HEK293 (cell line): ENCODE measurements around the gene DOCK4.

Source experiments
- CTCF ChIA-PET: fragments of 350-600 bp; formaldehyde crosslinking; extraction: SDS; loops from one replicate; lab custom pipeline; 2021; ENCODE audit warnings: antibody characterized with exemption; lab: Yijun Ruan, JAX
- POLR2A ChIA-PET: fragments of 300-600 bp; formaldehyde crosslinking; extraction: SDS; loops from one replicate; lab custom pipeline; 2020; ENCODE audit warnings: antibody characterized with exemption, inconsistent platforms; lab: Yijun Ruan, JAX
- H3K27ac ChIP-seq: fragments of 200-500 bp; sonication (Bioruptor generic); 2 replicates; pipeline ENCODE4 v1.5.1; 2014; ENCODE audit warnings: low read depth, low read length, control low read depth, inconsistent platforms; ENCODE audit errors: extremely low read depth
- H3K36me3 ChIP-seq, 2 experiments: fragments of 200-500 bp in 1 of 2; sonication (Bioruptor generic) in 1 of 2; 1 replicate in 1 of 2; 2 replicates in 1 of 2; pipeline ENCODE4 v1.5.1; 2014 to 2017; ENCODE audit warnings: inconsistent platforms in 2 of 2, low read length in 2 of 2; ENCODE audit not compliant: control insufficient read depth in 2 of 2, insufficient read depth in 1 of 2
- H3K4me1 ChIP-seq: fragments of 200-500 bp; sonication (Bioruptor generic); 2 replicates; pipeline ENCODE4 v1.5.1; 2014; ENCODE audit warnings: mild to moderate bottlenecking, low read length, inconsistent platforms; ENCODE audit not compliant: control insufficient read depth, insufficient read depth
- H3K4me3 ChIP-seq: 2 replicates; pipeline ENCODE4 v1.5.1; 2011; ENCODE audit warnings: low read depth, mild to moderate bottlenecking, control low read depth, low read length, moderate library complexity
- H3K9me3 ChIP-seq: fragments of 200-500 bp; sonication (Bioruptor generic); 2 replicates; pipeline ENCODE4 v1.5.1; 2014; ENCODE audit warnings: low read depth, low read length, inconsistent platforms; ENCODE audit not compliant: control insufficient read depth, insufficient read depth
- AEBP2 ChIP-seq: fragments of 450-650 bp; formaldehyde crosslinking; IDR thresholded peaks from 2 replicates; pipeline ENCODE4 v1.5.1; 2016; ENCODE audit warnings: missing biosample characterization, missing genetic modification characterization, borderline replicate concordance
- BCL11A ChIP-seq: fragments of 450-650 bp; formaldehyde crosslinking; IDR thresholded peaks from 2 replicates; pipeline ENCODE4 v1.5.1; 2016; ENCODE audit warnings: low read depth, missing biosample characterization, missing genetic modification characterization
- HOXA7 ChIP-seq: sonication (generic); formaldehyde crosslinking; IDR thresholded peaks from 2 replicates; pipeline ENCODE4 v1.8.1; 2022; ENCODE audit warnings: missing genetic modification reagents, borderline replicate concordance
- KLF17 ChIP-seq: fragments of 450-650 bp; formaldehyde crosslinking; IDR thresholded peaks from 2 replicates; pipeline ENCODE4 v1.5.1; 2016; ENCODE audit warnings: missing biosample characterization, missing genetic modification characterization
- KLF7 ChIP-seq: fragments of 450-650 bp; formaldehyde crosslinking; IDR thresholded peaks from 2 replicates; pipeline ENCODE4 v1.5.1; 2016; ENCODE audit warnings: missing biosample characterization, missing genetic modification characterization, borderline replicate concordance
- KLF8 ChIP-seq: fragments of 450-650 bp; formaldehyde crosslinking; IDR thresholded peaks from 2 replicates; pipeline ENCODE4 v1.5.1; 2016; ENCODE audit warnings: missing biosample characterization, missing genetic modification characterization
- OSR2 ChIP-seq: fragments of 450-650 bp; formaldehyde crosslinking; IDR thresholded peaks from 2 replicates; pipeline ENCODE4 v1.5.1; 2016; ENCODE audit warnings: missing biosample characterization, missing genetic modification characterization
- SCRT2 ChIP-seq: fragments of 450-650 bp; formaldehyde crosslinking; IDR thresholded peaks from 2 replicates; pipeline ENCODE4 v1.5.1; 2016; ENCODE audit warnings: missing biosample characterization, missing genetic modification characterization
- SP2 ChIP-seq: fragments of 450-650 bp; formaldehyde crosslinking; IDR thresholded peaks from 2 replicates; pipeline ENCODE4 v1.5.1; 2016; ENCODE audit warnings: missing biosample characterization, missing genetic modification characterization
- SP7 ChIP-seq: fragments of 450-650 bp; formaldehyde crosslinking; IDR thresholded peaks from 2 replicates; pipeline ENCODE4 v1.5.1; 2016; ENCODE audit warnings: missing biosample characterization, missing genetic modification characterization
- TCF7L2 ChIP-seq: IDR thresholded peaks from 2 replicates; pipeline ENCODE4 v1.6.1; 2011; ENCODE audit warnings: low read depth, mild to moderate bottlenecking, inconsistent platforms, low read length, moderate library complexity, borderline replicate concordance
- TRIM28 ChIP-seq: IDR thresholded peaks from 2 replicates; pipeline ENCODE4 v1.6.1; 2011; ENCODE audit warnings: low read length, control low read depth, borderline replicate concordance
- ZBTB48 ChIP-seq: fragments of 450-650 bp; formaldehyde crosslinking; IDR thresholded peaks from 2 replicates; pipeline ENCODE4 v1.5.1; 2016; ENCODE audit warnings: missing biosample characterization, missing genetic modification characterization
- ZBTB7A ChIP-seq: fragments of 450-650 bp; formaldehyde crosslinking; IDR thresholded peaks from 2 replicates; pipeline ENCODE4 v1.5.1; 2016; ENCODE audit warnings: low read depth, missing biosample characterization, missing genetic modification characterization
- ZEB2 ChIP-seq: fragments of 450-650 bp; formaldehyde crosslinking; IDR thresholded peaks from 2 replicates; pipeline ENCODE4 v1.5.1; 2016; ENCODE audit warnings: missing biosample characterization, missing genetic modification characterization
- ZFHX2 ChIP-seq: fragments of 450-650 bp; formaldehyde crosslinking; conservative IDR thresholded peaks from 2 replicates; pipeline ENCODE4 v1.5.1; 2016; ENCODE audit warnings: missing biosample characterization, missing genetic modification characterization
- ZNF18 ChIP-seq: fragments of 450-650 bp; formaldehyde crosslinking; IDR thresholded peaks from 2 replicates; pipeline ENCODE4 v1.5.1; 2016; ENCODE audit warnings: missing biosample characterization, missing genetic modification characterization
- ZNF23 ChIP-seq: fragments of 450-650 bp; formaldehyde crosslinking; IDR thresholded peaks from 2 replicates; pipeline ENCODE4 v1.5.1; 2016; ENCODE audit warnings: missing biosample characterization, missing genetic modification characterization, borderline replicate concordance
- ZNF404 ChIP-seq: fragments of 450-650 bp; formaldehyde crosslinking; IDR thresholded peaks from 2 replicates; pipeline ENCODE4 v1.5.1; 2017; ENCODE audit warnings: missing biosample characterization, missing genetic modification characterization
- ZNF473 ChIP-seq: fragments of 450-650 bp; formaldehyde crosslinking; IDR thresholded peaks from 2 replicates; pipeline ENCODE4 v1.5.1; 2017; ENCODE audit warnings: missing biosample characterization, missing genetic modification characterization
- ZNF510 ChIP-seq: fragments of 450-650 bp; formaldehyde crosslinking; IDR thresholded peaks from 2 replicates; pipeline ENCODE4 v1.5.1; 2018; ENCODE audit warnings: mild to moderate bottlenecking, missing genetic modification characterization, missing biosample characterization; ENCODE audit not compliant: insufficient replicate concordance
- ZNF521 ChIP-seq: fragments of 450-650 bp; formaldehyde crosslinking; IDR thresholded peaks from 2 replicates; pipeline ENCODE4 v1.5.1; 2017; ENCODE audit warnings: missing biosample characterization, mild to moderate bottlenecking, missing genetic modification characterization
- ZNF544 ChIP-seq: fragments of 450-650 bp; formaldehyde crosslinking; IDR thresholded peaks from 2 replicates; pipeline ENCODE4 v1.5.0; 2017; ENCODE audit warnings: missing biosample characterization, missing genetic modification characterization
- ZNF792 ChIP-seq: fragments of 450-650 bp; formaldehyde crosslinking; IDR thresholded peaks from 2 replicates; pipeline ENCODE4 v1.5.1; 2016; ENCODE audit warnings: missing biosample characterization, missing genetic modification characterization
- ZSCAN23 ChIP-seq: fragments of 450-650 bp; formaldehyde crosslinking; IDR thresholded peaks from 2 replicates; pipeline ENCODE4 v1.5.1; 2016; ENCODE audit warnings: missing biosample characterization, missing genetic modification characterization
- ZXDB ChIP-seq: fragments of 450-650 bp; formaldehyde crosslinking; IDR thresholded peaks from 2 replicates; pipeline ENCODE4 v1.5.1; 2016; ENCODE audit warnings: missing biosample characterization, missing genetic modification characterization

The DOCK4 gene

GRCh38 chr7:111685349-111685748 lies 520.9 kb downstream of the DOCK4 start:
- no peak for TF ChIP-seq ZNF510
- no peak for TF ChIP-seq ZNF473 (tag by site-specific recombination)
- TF ChIP-seq ZNF521 (tag by site-specific recombination), result no peak
- TF ChIP-seq ZEB2 (tag by site-specific recombination), result no peak
- TF ChIP-seq ZSCAN23 (tag by site-specific recombination), result no peak
- no peak for TF ChIP-seq SP2 (tag by site-specific recombination)
- no peak for TF ChIP-seq ZNF18 (tag by site-specific recombination)
- no peak for TF ChIP-seq SP7 (tag by site-specific recombination)
- TF ChIP-seq ZNF23, result no peak
- no peak for TF ChIP-seq ZBTB7A
- TF ChIP-seq ZNF404, result no peak
- no peak for TF ChIP-seq KLF17 (tag by site-specific recombination)
- no peak for TF ChIP-seq ZBTB48 (tag by site-specific recombination)
- CTCF ChIA-PET, result no interaction called here
- no peak overlapping the region for H3K27ac ChIP-seq
- POLR2A ChIA-PET, result no interaction called here
- H3K4me1 ChIP-seq, result no peaks in the 10 kb centered on the region
- no peaks in the 10 kb centered on the region for H3K9me3 ChIP-seq
- H3K4me3 ChIP-seq, result no peak overlapping the region
- H3K36me3 ChIP-seq, result no peaks in the 10 kb centered on the region

- H3K36me3 ChIP-seq, result no peaks in the 10 kb centered on the region
- no peak for TF ChIP-seq BCL11A
- TF ChIP-seq ZNF473 (tag by site-specific recombination), result no peak
- no peak for TF ChIP-seq KLF8 (tag by site-specific recombination)
- TF ChIP-seq HOXA7 (CRISPR knock-in tag), result no peak
- no peak for TF ChIP-seq SCRT2 (tag by site-specific recombination)
- no peak for TF ChIP-seq ZXDB
- no peak for TF ChIP-seq TCF7L2
- TF ChIP-seq AEBP2 (tag by site-specific recombination), result no peak
- TF ChIP-seq ZNF792 (tag by site-specific recombination), result no peak
- TF ChIP-seq ZNF544 (tag by site-specific recombination), result no peak
- no peak for TF ChIP-seq ZFHX2
- TF ChIP-seq TRIM28, result no peak
- no peak for TF ChIP-seq OSR2
- TF ChIP-seq KLF7 (tag by site-specific recombination), result no peak
- no peaks in the 10 kb centered on the region for H3K4me1 ChIP-seq
- no peaks in the 10 kb centered on the region for H3K9me3 ChIP-seq
- H3K4me3 ChIP-seq, result no peak overlapping the region
- POLR2A ChIA-PET, result no interaction called here
- no peak overlapping the region for H3K27ac ChIP-seq
- CTCF ChIA-PET, result no interaction called here
These were observed 523.4 kb downstream of the DOCK4 start for GRCh38 chr7:111682588-111683340.
